Measurements from ENCODE around the gene PCDHGB4.
"Not testable (repeated sequence)": the region's sequence is repeated elsewhere in the genome, so short reads cannot be mapped to it uniquely, and the experiment has no call there.

Gene PCDHGB4

DNA sequence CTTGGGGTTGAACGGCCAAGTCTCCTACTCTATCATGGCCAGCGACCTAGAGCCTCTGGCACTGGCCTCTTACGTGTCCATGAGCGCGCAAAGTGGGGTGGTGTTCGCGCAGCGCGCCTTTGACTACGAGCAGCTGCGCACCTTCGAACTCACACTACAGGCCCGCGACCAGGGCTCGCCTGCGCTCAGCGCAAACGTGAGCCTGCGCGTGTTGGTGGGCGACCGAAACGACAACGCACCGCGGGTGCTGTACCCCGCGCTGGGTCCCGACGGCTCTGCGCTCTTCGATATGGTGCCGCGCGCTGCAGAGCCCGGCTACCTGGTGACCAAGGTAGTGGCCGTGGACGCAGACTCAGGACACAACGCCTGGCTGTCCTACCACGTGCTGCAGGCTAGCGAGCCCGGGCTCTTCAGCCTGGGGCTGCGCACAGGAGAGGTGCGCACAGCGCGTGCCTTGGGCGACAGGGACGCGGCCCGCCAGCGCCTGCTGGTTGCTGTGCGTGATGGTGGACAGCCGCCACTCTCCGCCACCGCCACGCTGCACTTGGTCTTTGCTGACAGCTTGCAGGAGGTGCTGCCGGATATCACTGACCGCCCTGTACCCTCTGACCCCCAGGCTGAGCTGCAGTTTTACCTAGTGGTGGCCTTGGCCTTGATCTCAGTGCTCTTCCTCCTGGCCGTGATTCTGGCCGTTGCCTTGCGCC is 12.2 kb downstream of the PCDHGB4 start:
- Mint-ChIP-seq H3K36me3 (peaks cover 15 to 17% of the 10 kb centered on the region in 2 donors), H3K27ac (peak overlapping the region; percentile 76), H3K4me1 (peaks cover 4 to 6% of the 10 kb centered on the region in 2 donors), H3K4me3 (peak overlapping the region; percentile 22 to 66), H3K9me3 (peaks cover 9 to 12% of the 10 kb centered on the region in 2 donors), H3K27me3 (peaks cover 65 to 76% of the 10 kb centered on the region in 2 donors)
- DNase-seq (no peak), ATAC-seq (replicated peaks) (no peak)

DNA sequence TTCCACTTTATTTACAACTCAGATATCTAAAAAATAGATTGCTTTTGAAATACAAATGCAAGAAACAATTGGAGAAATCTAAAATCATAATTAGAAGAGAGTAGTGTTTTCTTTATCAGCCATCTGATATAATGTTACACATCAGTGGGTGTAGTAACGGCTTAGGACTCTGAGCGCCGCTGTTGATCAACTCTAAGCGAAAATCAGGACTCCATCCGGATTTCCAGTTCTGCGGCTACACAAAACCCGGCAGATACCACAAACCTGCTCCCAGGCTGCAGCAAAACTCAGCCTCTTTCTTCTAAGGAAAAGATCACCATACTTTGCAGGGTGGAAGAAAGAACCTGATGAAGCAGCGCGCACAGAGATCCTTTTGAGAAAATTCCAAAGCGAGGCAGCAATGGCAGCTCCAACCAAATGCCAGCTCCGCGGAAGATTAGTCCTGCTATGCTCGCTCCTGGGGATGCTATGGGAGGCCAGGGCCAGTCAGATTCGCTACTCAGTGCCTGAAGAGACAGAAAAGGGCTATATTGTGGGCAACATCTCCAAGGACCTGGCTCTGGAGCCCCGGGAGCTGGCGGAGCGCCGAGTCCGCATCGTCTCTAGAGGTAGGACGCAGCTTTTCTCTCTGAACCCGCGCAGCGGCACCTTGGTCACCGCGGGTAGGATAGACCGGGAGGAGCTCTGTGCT is 15.2 kb downstream of the PCDHGB4 start, which contains the start of gene PCDHGA9:
Gene PCDHGA9 (plus strand): TSS at position 226 of the 691 bp plus-strand sequence. CDS start 175 bp downstream, at position 401.
- peaks cover 9 to 13% of the 10 kb centered on the region in 2 donors for H3K9me3 Mint-ChIP-seq
- peaks cover 67 to 79% of the 10 kb centered on the region in 2 donors for H3K27me3 Mint-ChIP-seq
- ATAC-seq (replicated peaks) (no peak), DNase-seq (no peak)
- H3K36me3 Mint-ChIP-seq, result peaks cover 12 to 14% of the 10 kb centered on the region in 2 donors
- H3K4me1 Mint-ChIP-seq, result peaks cover 4 to 6% of the 10 kb centered on the region in 2 donors
- H3K4me3 Mint-ChIP-seq, result peak within 1 kb of the TSS; percentile 60 to 71
- H3K27ac Mint-ChIP-seq, result peak within 1 kb of the TSS; percentile 42

- Mint-ChIP-seq H3K4me1 (peaks cover 5 to 6% of the 10 kb centered on the region in 2 donors), H3K27ac (no peak overlapping the region), H3K4me3 (no peak overlapping the region), H3K36me3 (peaks cover 14 to 17% of the 10 kb centered on the region in 2 donors), H3K27me3 (peaks cover 74 to 85% of the 10 kb centered on the region in 2 donors), H3K9me3 (peaks cover 12 to 15% of the 10 kb centered on the region in 2 donors)
- no peak for DNase-seq
- no peak for ATAC-seq (replicated peaks)
Measured at GRCh38 chr5:141403387-141403786, 15.9 kb downstream of the PCDHGB4 start.

DNA sequence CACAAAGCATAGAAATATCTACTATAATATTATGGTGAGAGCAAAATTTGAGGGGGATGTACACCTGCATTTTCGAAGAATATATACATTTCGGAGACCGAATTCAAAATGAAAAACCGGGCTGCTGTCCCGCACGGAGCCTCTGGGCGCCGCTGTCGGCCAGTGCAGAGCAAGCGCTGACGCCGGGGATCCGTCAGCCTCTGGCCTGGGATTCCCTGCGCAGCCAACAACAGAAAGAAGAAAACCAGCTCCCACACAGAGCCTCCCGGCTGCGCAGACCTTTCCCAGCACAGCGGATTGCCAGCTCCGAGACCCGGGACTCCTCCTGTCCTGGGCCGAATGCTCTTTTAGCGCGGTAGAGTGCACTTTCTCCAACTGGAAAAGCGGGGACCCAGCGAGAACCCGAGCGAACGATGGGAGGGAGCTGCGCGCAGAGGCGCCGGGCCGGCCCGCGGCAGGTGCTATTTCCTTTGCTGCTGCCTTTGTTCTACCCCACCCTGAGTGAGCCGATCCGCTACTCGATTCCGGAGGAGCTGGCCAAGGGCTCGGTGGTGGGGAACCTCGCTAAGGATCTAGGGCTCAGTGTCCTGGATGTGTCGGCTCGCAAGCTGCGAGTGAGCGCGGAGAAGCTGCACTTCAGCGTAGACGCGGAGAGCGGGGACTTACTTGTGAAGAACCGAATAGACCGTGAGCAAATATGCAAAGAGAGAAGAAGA is 20.4 kb downstream of the PCDHGB4 start, which contains the start of gene PCDHGB6:
Gene PCDHGB6 (plus strand): TSS at position 232 of the 716 bp plus-strand sequence. CDS start 182 bp downstream, at position 414.
- not testable (repeated sequence) for H3K4me1 Mint-ChIP-seq, DNase-seq
- Mint-ChIP-seq H3K27ac (peak within 1 kb of the TSS; percentile 81), H3K36me3 (peaks cover 12 to 16% of the 10 kb centered on the region in 2 donors), H3K27me3 (peaks cover 72% of the 10 kb centered on the region in 2 donors), H3K4me3 (peak within 1 kb of the TSS; percentile 70 to 77), H3K9me3 (peaks cover 12 to 17% of the 10 kb centered on the region in 2 donors)
- ATAC-seq (replicated peaks), result peak in 1 of 2 donors; percentile 57

DNA sequence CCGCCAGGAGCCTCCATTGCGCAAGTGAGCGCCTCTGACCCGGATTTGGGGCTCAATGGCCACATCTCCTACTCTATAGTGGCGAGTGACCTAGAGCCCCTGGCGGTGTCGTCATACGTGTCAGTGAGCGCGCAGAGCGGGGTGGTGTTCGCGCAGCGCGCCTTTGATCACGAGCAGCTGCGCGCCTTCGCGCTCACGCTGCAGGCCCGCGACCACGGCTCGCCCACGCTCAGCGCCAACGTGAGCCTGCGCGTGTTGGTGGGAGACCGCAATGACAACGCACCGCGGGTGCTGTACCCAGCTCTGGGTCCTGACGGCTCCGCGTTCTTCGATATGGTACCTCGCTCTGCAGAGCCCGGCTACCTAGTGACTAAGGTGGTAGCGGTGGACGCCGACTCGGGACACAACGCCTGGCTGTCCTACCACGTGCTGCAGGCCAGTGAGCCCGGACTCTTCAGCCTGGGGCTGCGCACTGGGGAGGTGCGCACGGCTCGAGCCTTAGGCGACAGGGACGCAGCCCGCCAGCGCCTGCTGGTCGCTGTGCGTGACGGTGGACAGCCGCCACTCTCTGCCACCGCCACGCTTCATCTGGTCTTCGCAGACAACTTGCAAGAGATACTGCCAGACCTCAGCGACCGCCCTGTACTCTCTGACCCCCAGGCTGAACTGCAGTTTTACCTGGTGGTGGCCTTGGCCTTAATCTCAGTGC is 22.3 kb downstream of the PCDHGB4 start:
- peaks cover 14 to 20% of the 10 kb centered on the region in 2 donors for H3K36me3 Mint-ChIP-seq
- H3K4me1 Mint-ChIP-seq, result peaks cover 13 to 15% of the 10 kb centered on the region in 2 donors
- DNase-seq, result no peak
- no peak for ATAC-seq (replicated peaks)
- H3K27ac Mint-ChIP-seq, result no peak overlapping the region
- H3K4me3 Mint-ChIP-seq, result no peak overlapping the region
- peaks cover 72 to 74% of the 10 kb centered on the region in 2 donors for H3K27me3 Mint-ChIP-seq
- H3K9me3 Mint-ChIP-seq, result peaks cover 16 to 24% of the 10 kb centered on the region in 2 donors

GRCh38 chr5:141411575-141411974 is 24.1 kb downstream of the PCDHGB4 start:
- ATAC-seq (replicated peaks), result no peak
- no peak overlapping the region for H3K27ac Mint-ChIP-seq

GRCh38 chr5:141412854-141413539 is 25.5 kb downstream of the PCDHGB4 start, which contains the start of gene PCDHGA10:
TSS of gene PCDHGA10 (plus strand) at chr5:141412987. CDS start at chr5:141413176, 189 bp downstream.
- peak; percentile 45 to 73 for ATAC-seq (replicated peaks)
- H3K27me3 Mint-ChIP-seq, result peaks cover 61 to 73% of the 10 kb centered on the region in 2 donors
- peaks cover 19 to 21% of the 10 kb centered on the region in 2 donors for H3K4me1 Mint-ChIP-seq
- peaks cover 19 to 25% of the 10 kb centered on the region in 2 donors for H3K9me3 Mint-ChIP-seq
- peak within 1 kb of the TSS; percentile 81 for H3K27ac Mint-ChIP-seq
- no peak for DNase-seq
- H3K36me3 Mint-ChIP-seq, result peaks cover 22 to 26% of the 10 kb centered on the region in 2 donors
- H3K4me3 Mint-ChIP-seq, result peak within 1 kb of the TSS; percentile 79

More at GRCh38 chr5:141411575-141411974, 24.1 kb downstream of the PCDHGB4 start:
- H3K9me3 Mint-ChIP-seq, result peaks cover 16 to 22% of the 10 kb centered on the region in 2 donors
- peaks cover 62 to 73% of the 10 kb centered on the region in 2 donors for H3K27me3 Mint-ChIP-seq
- peaks cover 20% of the 10 kb centered on the region in 2 donors for H3K36me3 Mint-ChIP-seq
- no peak for DNase-seq
- no peak overlapping the region for H3K4me3 Mint-ChIP-seq
- H3K4me1 Mint-ChIP-seq, result peaks cover 13 to 15% of the 10 kb centered on the region in 2 donors

DNA sequence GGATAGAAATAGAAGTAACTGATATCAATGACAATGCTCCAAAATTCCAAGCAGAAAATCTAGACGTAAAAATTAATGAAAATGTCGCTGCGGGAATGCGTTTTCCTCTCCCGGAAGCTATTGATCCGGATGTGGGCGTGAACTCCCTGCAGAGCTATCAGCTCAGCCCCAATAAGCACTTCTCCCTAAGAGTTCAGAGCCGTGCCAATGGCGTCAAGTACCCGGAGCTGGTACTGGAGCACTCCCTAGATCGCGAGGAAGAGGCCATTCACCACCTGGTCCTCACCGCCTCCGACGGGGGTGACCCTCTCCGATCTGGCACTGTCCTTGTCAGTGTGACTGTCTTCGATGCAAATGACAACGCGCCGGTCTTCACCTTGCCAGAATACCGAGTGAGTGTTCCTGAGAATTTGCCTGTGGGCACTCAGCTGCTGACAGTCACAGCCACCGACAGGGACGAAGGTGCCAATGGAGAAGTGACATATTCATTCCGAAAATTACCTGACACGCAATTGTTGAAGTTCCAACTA is 26.1 kb downstream of the PCDHGB4 start:
- Mint-ChIP-seq H3K9me3 (peaks cover 17 to 27% of the 10 kb centered on the region in 2 donors), H3K27ac (peak overlapping the region; percentile 81), H3K4me1 (peaks cover 19 to 22% of the 10 kb centered on the region in 2 donors), H3K27me3 (peaks cover 63 to 74% of the 10 kb centered on the region in 2 donors), H3K4me3 (peak overlapping the region; percentile 79), H3K36me3 (peaks cover 23 to 28% of the 10 kb centered on the region in 2 donors)
- no peak for DNase-seq
- ATAC-seq (replicated peaks), result no peak

- not testable (repeated sequence) for ATAC-seq (replicated peaks); DNase-seq
- Mint-ChIP-seq H3K4me1 (peaks cover 16 to 22% of the 10 kb centered on the region in 2 donors), H3K27ac (peak overlapping the region; percentile 62), H3K36me3 (peaks cover 21 to 29% of the 10 kb centered on the region in 2 donors), H3K27me3 (peaks cover 60 to 74% of the 10 kb centered on the region in 2 donors), H3K4me3 (peak overlapping the region in 1 of 2 donors; percentile 17), H3K9me3 (peaks cover 13 to 25% of the 10 kb centered on the region in 2 donors)
Measured at GRCh38 chr5:141414548-141415274, 27.2 kb downstream of the PCDHGB4 start.

DNA sequence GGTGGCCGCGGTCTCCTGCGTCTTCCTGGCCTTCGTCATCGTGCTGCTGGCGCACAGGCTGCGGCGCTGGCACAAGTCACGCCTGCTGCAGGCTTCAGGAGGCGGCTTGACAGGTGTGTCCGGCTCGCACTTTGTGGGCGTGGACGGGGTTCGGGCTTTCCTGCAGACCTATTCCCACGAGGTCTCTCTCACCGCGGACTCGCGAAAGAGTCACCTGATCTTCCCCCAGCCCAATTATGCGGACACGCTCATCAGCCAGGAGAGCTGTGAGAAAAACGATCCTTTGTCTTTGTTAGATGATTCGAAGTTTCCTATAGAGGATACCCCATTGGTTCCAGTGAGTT is 27.7 kb downstream of the PCDHGB4 start:
- Mint-ChIP-seq H3K36me3 (peaks cover 22 to 26% of the 10 kb centered on the region in 2 donors), H3K4me3 (peak overlapping the region in 1 of 2 donors; percentile 25), H3K27me3 (peaks cover 58 to 72% of the 10 kb centered on the region in 2 donors), H3K4me1 (peaks cover 16 to 22% of the 10 kb centered on the region in 2 donors), H3K9me3 (peaks cover 10 to 25% of the 10 kb centered on the region in 2 donors), H3K27ac (peak overlapping the region; percentile 62)
- DNase-seq; ATAC-seq (replicated peaks): not testable (repeated sequence)

DNA sequence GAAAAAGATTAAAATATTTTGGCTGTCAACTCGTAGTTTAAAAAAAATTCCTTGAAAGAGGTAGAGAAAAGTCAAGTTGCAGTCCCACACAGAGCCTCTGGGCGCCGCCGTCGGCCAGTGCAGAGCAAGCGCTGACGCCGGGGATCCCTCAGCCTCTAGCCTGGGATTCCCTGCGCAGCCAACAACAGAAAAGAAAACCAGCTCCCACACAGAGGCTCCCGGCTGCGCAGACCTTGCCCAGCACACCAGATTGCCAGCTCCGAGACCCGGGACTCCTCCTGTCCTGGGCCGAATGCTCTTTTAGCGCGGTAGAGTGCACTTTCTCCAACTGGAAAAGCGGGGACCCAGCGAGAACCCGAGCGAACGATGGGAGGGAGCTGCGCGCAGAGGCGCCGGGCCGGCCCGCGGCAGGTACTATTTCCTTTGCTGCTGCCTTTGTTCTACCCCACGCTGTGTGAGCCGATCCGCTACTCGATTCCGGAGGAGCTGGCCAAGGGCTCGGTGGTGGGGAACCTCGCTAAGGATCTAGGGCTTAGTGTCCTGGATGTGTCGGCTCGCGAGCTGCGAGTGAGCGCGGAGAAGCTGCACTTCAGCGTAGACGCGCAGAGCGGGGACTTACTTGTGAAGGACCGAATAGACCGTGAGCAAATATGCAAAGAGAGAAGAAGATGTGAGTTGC is 30.1 kb downstream of the PCDHGB4 start, which contains the start of gene PCDHGB7:
Gene PCDHGB7 (plus strand): TSS at position 184 of the 679 bp plus-strand sequence. CDS start 183 bp downstream, at position 367.
- peaks cover 16 to 28% of the 10 kb centered on the region in 2 donors for H3K9me3 Mint-ChIP-seq
- H3K4me3 Mint-ChIP-seq, result peak within 1 kb of the TSS; percentile 63 to 75
- H3K27me3 Mint-ChIP-seq, result peaks cover 68 to 88% of the 10 kb centered on the region in 2 donors
- H3K36me3 Mint-ChIP-seq, result peaks cover 23 to 24% of the 10 kb centered on the region in 2 donors
- H3K4me1 Mint-ChIP-seq, result peaks cover 16 to 30% of the 10 kb centered on the region in 2 donors
- peak; percentile 55 to 75 for ATAC-seq (replicated peaks)
- peak within 1 kb of the TSS; percentile 88 for H3K27ac Mint-ChIP-seq
- not testable (repeated sequence) for DNase-seq
